Endothelial cell of umbilical vein (primary cell): Measurements from ENCODE around the gene SLC37A1.

Source experiments
- CTCF ChIP-seq, 2 donors: IDR thresholded peaks; 1 replicate in 1 of 2; 2 replicates in 1 of 2; pipeline ENCODE4 v1.5.1; 2011; ENCODE audit warnings: low read length in 2 of 2, mild to moderate bottlenecking in 2 of 2, moderate library complexity in 2 of 2, control low read depth in 1 of 2, inconsistent platforms in 1 of 2, low read depth in 1 of 2; ENCODE audit not compliant: insufficient read depth in 1 of 2; ENCODE audit errors: extremely low read depth in 1 of 2
- JUN ChIP-seq: IDR thresholded peaks from 2 replicates; pipeline ENCODE4 v1.6.1; 2011; ENCODE audit warnings: borderline replicate concordance, low read depth; ENCODE audit not compliant: insufficient read length, insufficient read depth

DNA sequence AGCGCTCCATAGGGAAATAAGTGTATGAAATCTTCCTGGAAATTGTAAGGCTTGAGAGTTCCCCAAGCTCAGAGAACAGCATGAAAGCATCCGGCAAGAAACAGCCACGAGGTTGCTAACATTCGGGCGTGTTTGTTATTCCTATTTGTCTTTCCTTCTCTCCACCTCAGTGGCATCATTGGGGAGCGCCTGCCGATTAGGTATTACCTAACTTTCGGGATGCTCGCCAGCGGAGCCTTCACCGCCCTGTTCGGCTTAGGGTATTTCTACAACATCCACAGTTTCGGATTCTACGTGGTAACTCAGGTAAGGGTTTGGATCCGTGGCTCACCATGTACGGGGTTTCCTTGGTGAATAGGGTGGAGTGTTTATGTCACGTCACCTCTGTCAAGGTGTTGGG, 25.7 kb downstream of the SLC37A1 start:
- TF ChIP-seq CTCF (IDR thresholded peaks at IDR 0.05; ENCODE audit: extremely low read depth in 1 of 2, insufficient read depth in 1 of 2, low read depth in 1 of 2, low read length in 2 of 2) = no peak
- TF ChIP-seq JUN = no peak
